Hematopoietic multipotent progenitor cell treated with erythropoietin and hydrocortisone succinate and interleukin-3 and kit ligand, for 8 days (in vitro differentiated cells): ENCODE data around the gene FNDC1.
"Not testable (repeated sequence)": the region's sequence is repeated elsewhere in the genome, so short reads cannot be mapped to it uniquely, and the experiment has no call there.

Experiments used
- DNase-seq: peaks from one replicate; pipeline ENCODE4 v3.0.0-alpha.2; 2015

Gene FNDC1

DNA sequence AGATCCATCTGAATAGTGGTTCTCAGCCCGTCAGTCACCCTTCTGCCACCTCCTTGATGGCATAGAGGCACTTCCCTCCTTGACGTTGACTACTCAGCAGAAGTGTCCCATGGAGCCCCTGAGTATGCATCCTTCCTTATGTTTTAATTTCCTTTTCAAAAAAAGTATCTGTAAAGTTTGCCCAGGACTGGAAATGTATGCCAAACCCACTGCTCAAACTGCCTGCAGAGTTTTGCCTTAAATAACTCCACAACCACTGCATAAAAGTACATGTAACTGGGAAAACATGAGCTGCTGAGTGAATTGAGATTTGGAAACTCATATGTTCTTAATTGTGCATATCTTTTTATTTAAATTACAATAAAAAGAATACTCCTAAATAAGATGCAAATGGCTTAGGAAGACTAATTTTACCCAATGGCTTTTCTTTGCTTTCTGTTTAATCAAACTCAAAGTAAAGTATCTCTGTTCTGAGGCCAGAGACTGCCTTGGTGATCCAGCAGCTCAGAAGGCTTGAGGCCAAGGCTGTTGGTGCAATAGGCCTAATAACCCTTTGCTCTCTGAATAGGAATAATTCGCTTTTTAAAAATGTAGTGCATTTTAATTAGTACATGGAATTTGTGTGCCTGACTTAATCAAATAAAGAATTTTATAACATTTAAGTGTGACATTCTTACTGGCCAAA, 90.4 kb downstream of the FNDC1 start:
- DNase-seq, result no peak

DNA sequence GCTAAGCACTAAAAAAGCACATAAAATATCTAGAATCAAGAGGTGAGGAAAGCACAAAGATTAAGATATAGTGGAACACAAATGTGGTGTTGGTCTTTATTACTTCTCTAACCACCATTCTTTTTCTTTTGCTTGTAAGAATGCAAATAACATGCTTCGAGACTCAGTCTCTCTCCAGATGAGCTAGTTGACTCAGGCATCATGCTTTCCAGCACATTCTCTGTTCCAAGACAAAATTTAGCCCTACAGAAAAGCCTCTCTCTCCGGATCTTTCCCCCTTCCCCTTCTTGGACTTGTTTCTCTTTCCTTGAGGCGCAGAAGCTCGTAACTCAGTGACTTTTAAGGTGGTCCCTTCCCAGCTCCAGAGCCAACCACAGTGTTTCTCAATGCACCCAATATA, 91.0 kb downstream of the FNDC1 start:
- DNase-seq, result no peak

DNA sequence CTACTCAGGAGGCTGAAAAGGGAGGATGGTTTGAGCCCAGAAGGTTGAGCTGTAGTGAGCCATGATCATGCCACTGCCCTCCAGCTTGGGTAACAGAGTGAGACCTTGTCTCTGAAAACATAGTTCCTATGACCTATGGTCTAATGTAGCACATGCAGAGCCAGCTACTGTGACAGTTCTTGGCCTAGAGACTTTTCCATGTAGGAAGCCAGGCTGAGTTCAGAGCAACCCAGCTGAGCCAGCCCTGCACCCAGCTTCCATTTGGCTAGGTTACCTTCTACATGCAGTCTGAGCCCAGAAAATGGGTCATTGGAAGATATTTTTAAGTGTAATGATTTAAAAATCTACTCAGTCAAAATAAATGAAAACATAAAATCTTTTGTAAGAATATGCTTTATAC, 92.8 kb downstream of the FNDC1 start:
- no peak for DNase-seq

DNA sequence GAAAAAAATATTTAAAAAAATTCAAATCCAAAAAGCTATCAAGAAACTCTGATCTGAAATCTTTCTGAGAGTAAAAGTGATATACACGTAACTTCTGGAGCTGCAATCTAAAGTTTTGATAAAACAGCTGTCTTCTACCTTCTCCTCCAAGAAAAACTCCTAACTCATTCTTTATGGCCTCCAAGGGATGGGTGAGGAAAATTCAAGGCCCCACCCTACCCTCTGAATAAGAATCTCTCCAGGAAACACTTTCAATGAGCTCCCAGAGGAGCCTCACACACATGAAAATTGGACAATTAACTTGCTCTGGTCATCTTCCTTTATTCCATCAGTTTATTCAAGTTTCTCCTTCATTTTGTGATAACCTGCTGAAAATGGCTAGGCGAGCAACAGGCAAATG, 93.4 kb downstream of the FNDC1 start:
- no peak for DNase-seq

DNA sequence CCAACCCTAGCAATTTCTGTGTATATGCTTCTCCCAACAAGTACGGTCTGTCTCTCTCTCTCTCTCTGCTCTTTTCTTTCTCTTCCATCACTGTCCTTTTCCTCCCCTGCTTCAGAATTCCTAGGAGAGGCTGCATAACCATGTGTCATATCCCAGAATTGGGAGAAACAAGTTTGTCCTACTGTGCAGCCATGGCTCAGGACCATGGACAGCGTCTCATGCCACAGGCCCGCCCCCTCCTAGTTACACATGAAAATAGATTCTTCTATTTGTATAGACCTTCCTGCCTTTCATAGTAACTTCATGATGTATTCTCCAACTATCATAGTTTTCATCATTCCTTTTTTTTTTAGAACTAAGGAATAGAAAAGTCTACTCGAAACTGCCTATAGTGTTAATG, 98.0 kb downstream of the FNDC1 start:
- DNase-seq, result peak; percentile 18

DNA sequence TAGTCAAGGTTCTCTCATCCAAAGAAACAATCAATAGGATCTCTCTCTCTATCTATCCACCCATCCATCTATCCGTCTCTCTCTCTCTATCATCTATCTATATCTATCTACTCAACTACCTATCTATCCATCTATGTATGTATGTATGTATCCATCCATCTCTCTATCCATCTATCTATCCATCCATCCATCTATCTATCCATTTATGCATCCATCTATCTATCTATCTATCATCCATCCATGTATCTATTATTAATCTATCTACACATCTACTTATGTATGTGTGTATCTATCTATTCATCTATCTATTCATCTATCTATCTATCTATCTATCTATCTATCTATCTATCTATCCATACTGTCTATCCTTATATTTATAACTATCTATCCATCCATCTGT, 99.3 kb downstream of the FNDC1 start:
- no peak for DNase-seq

DNA sequence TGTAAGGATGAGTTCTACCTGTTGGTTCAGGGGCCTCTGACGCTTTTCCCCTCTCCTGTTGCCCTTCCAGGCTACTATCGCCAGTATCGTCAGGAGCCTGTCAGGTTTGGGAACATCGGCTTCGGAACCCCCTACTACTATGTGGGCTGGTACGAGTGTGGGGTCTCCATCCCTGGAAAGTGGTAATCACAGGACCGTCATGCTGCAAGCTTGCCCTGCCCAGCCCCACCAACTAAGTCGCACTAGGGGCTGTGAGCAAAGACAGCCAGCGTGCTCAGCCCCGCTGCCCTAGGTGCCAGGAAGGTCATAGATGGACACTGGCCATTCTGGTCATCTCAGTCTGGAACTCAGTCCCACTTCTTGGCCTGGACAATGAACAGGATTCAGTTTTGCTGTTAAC, 102.1 kb downstream of the FNDC1 start:
- no peak for DNase-seq

DNA sequence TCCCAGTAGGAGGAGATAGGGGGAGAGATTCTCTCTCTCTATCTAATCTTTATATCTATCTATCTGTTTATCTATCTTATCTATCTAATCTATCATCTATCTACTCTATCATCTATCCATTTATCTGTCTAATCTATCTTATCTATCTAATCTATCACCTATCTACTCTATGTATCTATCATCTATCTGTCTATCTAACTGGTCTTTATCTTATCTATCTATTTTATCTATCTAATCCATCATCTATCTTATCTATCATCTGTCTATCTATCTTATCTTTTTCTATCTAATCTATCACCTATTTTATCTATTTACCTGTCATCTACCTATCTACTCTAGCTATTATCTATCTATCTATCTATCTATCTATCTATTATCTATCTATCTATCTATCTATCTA, 109.4 kb downstream of the FNDC1 start:
- DNase-seq, result no peak

DNA sequence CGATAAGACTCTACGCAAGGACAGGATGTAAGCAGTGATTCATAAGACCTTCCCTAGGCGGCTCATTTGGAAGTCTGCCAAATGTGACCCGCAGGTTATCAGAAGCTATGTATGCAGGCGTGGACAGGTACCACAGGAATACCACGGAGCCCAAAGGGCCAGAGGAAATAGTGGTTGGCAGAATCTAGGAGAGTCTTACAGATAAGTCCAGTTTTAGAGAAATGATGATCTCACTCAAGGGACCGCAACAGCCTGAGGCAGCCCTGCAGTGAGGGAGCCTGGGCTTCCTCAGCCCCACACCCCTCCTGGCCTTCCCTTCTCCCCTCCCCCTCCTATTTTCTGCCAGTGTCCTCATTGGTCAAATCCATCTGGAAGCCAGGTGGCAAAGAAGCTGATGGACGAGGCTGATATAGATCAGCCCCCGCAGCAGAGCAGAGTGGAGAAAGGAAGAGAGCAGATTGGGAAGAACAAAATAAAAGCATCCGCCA, 110.6 kb downstream of the FNDC1 start:
- DNase-seq, result no peak

DNA sequence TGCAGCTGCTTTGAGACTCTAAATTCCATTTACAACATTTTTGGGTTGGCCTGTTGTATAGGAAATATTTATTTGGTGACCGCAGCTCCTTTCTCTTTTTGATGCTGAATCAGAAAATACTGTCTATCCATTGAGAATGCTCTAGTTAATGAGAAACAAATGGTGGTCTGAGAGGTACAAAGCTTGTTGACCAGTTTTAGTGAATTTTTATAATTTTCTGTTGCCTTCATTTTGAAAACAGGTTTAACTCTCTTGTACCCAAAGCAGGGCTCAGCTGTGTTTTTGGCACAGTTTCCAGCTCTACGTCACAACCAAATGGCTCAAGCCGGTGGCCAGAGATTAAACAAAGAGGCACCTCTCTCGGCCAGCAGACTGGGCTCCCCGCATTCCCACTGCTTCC, 113.2 kb downstream of the FNDC1 start:
- no peak for DNase-seq

DNA sequence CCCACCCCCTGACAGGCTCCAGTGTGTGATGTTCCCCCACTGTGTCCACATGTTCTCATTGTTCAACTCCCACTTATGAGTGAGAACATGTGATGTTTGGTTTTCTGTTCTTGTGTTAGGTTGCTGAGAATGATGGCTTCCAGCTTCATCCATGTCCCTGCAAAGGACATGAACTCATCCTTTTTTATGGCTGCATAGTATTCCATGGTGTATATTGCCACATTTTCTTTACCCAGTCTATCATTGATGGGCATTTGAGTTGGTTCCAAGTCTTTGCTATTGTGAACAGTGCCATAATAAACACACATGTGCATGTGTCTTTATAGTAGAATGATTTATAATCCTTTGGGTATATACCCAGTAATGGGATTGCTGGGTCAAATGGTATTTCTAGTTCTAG, 115.5 kb downstream of the FNDC1 start:
- DNase-seq, result not testable (repeated sequence)

DNA sequence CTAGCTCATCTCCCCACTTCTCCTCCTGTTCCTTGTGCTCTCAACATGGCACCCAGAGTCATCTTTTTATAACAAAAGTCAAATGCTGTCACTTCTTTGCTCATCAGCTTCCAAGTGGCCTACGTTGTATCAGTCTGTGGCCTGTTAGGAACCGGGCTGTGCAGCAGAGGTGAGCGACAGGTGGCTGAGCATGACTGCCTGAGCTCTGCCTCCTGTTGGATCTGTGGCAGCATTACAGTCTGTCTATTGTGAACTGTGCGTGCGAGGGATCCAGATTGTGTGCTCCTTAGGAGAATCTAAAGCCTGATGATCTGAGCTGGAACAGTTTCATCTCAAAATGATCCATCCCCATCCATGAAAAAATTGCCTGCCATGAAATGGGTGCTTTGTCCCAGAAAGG, 129.6 kb downstream of the FNDC1 start:
- no peak for DNase-seq

DNA sequence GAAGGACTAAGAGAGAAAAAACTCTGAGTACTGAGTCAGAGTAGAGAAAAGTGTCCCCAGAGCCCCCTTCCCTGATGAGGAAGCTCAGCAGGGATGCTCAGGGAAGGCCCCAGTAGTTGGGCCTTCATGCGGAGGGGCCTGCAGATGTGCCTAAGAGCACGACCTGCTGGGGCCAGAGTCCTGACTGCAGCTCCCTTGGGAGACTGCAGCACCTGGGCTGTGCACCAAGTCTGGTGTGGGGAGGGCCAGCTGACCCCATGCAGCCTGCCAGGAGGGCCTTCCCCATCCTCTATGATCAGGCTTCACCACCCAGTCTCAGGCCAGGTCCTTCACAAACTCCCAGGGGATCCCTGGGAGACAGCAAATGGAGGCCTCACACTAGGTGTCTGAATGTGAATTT, 130.4 kb downstream of the FNDC1 start:
- no peak for DNase-seq

DNA sequence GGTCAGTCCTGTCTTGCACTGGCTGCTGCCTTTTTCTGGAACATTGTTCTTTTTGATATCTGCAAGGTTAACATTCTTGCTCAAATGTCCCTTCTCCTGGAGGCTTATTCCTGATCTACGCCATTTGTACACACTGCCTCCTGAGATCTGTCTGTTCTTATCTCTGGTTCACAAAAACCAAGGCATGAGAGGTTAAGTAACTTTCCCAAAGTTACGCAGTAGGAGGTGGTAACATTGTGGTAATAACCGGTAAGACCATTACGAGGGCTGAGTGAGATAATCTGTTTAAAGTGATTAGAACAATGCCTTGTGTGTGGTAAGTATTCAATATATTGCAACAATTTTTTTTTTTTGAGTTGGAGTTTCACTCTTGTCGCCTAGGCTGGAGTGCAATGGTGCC, 132.1 kb downstream of the FNDC1 start:
- DNase-seq, result no peak

DNA sequence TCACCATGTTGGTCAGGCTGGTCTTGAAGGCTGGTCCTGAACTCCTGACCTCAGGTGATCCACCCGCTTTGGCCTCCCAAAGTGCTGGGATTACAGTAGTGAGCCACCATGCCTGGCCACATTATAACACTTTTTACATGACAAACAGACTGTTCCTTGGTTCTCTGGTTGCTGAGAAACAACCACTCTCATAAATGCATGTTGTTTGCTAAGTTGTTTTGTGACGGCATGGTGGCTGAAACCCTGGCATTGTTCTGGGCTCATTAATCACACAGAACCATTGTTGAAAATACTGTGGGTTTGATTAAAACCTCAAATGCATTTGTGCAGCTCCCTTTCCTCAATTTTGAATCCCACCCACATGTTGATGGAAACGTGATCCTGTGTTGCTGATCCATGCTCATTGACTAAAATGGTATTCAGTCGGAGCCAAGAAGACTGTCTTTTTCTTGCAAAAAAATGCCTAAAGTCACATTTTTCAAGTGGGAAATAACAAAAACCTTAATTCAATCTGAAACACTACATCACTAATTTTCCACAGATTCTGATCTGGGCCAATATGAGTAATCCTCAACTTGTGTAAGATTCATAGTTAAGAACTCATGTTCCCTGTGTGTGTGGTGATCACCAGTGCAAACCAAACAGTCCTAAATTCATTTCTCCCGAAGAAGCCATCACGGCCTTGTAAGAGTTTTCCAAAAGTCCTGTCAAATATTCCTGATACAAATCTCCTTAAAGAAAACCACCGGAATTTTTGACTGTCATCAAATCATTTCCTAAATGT, 132.8 kb downstream of the FNDC1 start:
- no peak for DNase-seq

DNA sequence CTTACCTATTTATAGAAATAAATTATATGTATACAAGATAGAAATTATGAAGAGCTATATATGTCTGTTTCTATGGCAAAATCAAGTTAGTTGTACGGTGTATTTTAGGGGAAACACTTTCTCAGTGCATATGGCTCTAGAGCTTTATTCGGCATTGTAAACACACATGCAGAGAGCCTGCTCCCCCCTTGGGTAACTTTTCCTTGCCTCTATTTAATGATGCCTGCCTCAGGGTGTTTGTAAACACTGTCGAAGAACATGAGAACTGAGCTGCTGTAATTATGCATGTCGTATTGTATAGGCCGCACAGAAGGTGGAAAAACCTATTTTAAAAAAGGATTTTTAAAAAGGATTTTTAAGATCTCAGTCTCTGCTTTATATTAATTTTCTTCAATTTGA, 133.4 kb downstream of the FNDC1 start:
- DNase-seq, result no peak

DNA sequence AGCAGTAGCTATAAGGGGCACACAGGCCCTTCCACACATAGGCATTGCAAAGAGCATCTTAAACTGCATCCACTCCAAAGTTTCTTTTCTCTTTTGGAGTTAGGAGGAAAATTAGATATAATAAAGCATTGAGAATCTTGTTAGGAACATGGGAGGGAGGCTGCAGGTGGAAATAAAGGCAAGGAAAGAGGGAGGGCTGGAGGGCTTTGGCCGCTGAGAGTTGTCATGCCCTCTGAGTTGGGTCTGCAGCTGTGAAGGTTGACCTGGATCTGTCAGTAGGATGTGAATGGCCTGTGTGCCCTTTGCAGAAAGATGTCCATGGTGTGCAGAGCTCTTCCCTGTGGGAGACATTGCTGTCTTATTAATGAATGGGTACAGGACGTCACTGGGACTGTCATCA, 134.0 kb downstream of the FNDC1 start:
- DNase-seq, result no peak

DNA sequence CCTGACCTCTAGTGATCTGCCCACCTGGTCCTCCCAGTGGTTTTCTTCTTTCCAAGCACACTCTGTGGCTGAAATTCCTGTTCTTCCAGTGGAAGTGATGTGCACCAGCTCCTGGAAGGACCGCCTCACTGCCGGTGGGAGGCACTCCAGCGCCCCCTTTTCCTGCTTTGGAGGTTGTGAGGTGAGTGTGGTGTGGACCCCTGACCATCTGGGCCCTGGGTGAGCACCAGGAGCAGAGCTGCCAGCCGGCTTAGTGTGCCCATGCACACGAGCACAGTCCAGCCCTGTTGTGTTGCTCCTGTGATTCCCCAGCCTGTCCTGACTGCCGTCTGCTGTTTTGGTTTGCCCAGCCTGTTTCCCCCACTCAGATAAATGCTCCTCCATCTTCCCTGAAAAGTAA, 134.6 kb downstream of the FNDC1 start:
- no peak for DNase-seq

DNA sequence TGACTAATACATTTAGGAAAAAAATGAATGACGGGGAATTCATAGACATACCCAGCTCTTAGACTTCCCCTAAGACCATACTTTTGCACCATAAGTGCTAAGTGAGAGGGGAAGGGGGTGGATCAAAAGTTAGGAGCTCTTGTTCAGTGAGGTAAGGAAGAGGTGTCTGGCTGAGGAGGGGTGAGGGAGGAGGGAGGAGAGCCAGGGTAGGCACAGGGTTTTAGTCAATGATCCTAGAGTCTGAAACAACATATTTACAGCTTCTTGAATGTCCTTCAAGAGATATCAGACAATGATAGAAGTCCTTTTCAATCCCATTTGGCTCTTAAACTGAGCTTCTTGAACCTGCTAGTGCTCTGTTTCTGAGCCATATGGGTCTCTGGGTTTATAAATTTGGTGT, 135.4 kb downstream of the FNDC1 start:
- no peak for DNase-seq

DNA sequence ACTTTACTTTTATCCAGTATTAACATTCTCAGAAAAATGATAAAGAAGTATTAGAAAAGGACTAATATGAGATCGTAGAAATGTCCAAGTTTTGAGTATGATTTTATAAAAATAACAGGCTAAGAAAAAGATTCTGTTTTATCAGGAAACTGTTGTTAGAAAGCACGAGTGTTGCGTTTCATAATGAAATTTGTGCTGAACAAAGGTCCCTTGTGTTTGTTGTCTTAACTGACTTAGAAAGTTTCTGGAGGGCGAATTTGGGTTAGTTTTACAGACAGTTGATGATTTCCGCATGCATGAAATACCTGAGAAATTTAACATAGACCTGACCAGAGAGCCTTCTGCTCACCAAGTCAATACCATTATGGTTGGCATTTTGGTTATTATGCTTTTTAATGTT, 136.0 kb downstream of the FNDC1 start:
- DNase-seq, result no peak

DNA sequence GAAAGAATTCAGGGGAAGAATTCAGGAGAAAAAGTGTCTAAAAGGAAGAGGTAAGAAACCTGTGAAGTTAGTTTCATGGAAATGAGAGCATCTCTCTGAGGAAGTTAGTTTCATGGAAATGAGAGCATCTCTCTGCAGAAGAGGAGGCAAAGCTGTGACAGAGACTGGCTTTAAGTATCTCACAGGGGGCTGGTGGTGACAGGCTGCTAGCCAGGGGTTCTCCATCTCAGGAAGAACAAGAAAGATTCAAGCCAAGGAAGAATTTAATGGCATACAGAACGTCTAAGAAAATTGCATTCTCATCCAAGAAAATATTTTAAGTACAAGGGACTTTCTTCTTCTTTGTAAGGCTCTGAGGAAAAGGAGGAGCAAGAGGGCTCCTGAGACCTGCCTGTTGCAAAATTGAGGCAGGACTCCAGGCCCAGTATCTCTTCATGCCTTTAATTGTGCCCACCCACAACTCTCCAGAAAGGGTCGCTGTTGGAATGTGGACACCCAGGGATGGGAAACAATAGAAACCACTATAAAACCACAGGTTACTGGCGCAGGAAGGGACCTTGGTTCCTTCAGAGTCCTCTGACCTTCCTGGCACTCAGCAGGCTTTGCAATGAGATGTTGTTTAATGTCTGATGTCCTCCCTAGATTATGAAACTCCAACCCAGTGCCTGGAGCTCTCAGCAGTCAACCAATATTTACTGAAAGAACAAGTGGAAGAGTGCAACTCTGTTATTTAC, 136.8 kb downstream of the FNDC1 start:
- DNase-seq, result no peak

DNA sequence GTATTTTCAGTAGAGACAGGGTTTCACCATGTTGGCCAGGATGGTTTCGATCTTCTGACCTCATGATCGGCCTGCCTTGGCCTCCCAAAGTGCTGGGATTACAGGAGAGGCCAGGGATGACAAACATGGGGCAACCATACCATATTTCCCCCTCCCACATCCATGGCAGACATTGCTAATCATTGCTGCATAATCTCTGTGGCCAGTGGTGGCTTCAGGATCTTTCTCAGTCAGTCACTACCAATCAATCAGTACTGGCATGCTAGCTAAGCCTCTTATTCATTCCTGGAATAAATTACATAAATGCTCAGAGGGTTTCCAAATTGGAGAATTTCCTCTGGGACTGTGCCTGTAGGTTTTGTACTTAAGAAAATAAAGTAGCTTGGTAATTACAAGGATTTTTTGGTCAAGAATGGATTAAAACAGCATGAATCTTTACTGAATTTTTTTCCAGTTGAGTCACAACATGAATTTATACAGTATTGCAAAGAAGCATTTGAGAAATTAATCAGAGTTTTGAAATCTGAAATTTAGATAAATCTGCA, 138.1 kb downstream of the FNDC1 start:
- DNase-seq, result no peak

DNA sequence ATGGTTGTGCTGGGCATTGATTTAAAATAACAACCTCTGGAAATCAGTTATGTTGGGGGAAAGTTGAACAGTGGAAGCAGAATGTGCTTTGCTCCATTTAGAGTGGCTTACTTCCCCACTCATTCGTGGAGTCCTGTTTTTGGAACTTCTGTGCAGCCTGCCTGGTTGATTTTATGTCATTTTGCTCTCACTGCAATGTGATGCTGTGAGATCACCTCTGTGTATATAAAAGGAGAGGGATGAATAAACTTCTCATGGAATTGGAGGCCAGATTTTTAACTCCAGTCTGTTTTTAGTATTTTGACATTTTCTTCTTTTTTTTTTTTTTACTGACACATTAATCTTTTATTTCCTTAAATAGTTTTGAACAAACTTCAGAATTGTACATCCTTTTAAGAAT, 139.0 kb downstream of the FNDC1 start:
- DNase-seq, result no peak

DNA sequence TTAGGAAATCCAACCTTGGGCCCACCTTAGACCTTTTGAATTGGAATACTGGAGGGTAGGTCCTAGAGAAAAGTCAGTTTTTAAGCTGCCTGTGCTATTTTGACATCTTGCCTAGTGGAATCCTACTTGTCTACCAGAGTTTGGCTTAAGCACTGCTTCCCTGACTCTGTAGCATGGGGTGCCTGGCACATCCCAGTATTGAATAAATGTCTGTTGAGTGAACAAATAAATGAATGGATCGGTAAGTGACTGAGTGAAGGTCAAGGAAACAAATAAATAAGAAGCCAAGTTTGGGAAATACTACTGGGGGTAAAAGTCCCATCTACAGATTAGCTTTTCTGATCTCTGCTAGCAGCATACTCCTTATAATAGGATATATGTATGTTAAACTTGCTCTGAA, 140.5 kb downstream of the FNDC1 start:
- no peak for DNase-seq
